ENCODE results near the gene DNM1.
A peak's percentile ranks its signal among the peaks of the same experiment; 100 is the strongest.

The DNM1 gene

GRCh38 chr9:128203024-128203706 lies at the start of gene DNM1:
Gene DNM1 (plus strand): TSS chr9:128203379. CDS start chr9:128203471, 92 bp downstream.
- DNase-seq (ENCODE audit: low spot score): peak; percentile 97

GRCh38 chr9:128153947-128154695 lies 49.1 kb upstream of the DNM1 start:
- DNase-seq (ENCODE audit: low spot score): no peak

DNA sequence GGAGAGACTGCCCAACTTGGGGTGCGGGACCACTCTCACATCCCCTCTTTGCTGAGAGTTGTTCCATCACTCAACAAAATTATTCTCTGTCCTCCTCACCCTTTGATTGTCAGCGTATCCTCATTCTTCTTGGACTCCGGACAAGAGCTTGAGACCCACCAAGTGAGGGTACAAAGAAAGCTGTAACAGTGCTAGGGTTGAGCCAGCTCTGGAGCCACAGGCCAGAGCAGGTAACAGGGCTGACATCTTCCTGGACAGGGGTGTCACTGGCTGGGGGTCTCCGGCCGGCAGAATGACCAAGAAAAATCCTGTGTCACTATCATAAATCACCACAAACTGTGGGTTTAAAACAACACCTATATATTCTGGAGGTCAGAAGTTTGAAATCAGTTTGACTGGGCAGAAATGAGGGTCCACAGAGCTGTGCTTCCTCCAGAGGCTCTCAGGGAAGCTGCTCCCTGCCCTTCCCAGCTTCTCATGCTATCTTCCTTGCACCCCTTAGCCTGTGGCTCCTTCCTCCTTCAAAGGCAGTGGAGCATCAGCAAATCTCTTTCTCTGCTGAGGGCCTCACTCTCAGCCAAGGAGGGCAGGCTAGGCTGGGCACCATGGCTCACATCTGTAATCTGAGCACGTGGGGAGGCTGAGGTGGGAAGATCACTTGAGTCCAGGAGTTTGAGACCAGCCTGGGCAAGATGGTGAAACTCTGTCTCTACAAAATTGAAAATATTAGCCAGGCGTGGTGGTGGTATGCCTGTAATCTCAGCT lies 47.3 kb upstream of the DNM1 start:
- no peak for DNase-seq (ENCODE audit: low spot score)

DNA sequence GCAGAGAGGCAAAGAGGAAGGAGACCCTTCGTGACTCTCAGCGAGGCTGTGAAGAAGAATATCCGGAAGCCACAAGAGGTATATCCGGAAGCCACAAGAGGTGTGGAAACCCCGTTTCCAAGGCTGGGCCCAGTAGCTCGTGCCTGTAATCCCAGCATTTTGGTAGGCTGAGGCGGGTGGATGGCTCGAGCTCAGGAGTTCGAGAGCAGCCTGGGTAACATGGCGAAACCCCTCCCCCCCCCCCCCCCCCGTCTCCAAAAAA lies 43.7 kb upstream of the DNM1 start:
- peak; percentile 25 for DNase-seq (ENCODE audit: low spot score)

DNA sequence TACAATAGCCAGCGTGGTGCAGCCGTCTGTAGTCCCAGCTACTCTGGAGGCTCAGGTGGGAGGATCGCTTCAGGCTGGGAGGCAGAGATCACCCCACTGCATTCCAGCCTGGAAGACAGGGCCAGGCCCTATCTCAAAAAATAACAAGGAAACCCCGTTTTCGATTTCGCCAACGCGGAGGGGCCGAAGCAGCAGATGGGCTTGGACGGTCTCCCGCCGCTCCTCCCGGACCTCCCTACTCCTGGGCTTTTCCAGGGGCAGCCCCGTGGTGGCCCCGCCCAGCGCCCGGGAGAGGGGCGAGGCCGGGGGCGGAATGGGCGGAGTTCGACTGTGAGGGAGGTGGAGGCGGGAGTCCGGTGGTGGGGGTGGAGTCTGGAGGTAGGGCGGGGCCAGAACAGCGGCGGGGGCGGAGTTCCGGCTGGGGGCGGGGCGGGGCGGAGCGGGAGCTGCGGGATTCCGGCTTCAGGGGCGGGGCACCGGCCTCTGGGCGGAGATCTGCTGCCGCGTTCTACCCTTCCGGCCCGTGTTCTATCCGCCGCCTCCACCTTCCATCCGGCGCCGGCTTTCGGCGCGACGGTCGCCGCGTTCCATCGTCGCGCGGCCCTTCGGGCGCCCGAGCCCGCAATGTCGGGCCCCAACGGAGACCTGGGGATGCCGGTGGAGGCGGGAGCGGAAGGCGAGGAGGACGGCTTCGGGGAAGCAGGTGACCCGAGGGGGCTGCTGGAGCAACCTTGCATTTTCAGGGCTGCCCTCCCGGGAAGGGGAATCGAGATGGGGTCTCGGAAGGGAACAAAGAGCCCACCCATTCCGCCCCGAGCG lies 43.2 kb upstream of the DNM1 start, which contains the start of gene BBLN:
TSS of gene BBLN (plus strand) at position 482 of the 819 bp plus-strand sequence. CDS start at position 625, 143 bp downstream.
- peak; percentile 98 for DNase-seq (ENCODE audit: low spot score)

- DNase-seq (ENCODE audit: low spot score): peak; percentile 51
These were observed 42.6 kb upstream of the DNM1 start for GRCh38 chr9:128160603-128160987.

GRCh38 chr9:128161215-128161902 lies 41.8 kb upstream of the DNM1 start:
- no peak for DNase-seq (ENCODE audit: low spot score)

DNA sequence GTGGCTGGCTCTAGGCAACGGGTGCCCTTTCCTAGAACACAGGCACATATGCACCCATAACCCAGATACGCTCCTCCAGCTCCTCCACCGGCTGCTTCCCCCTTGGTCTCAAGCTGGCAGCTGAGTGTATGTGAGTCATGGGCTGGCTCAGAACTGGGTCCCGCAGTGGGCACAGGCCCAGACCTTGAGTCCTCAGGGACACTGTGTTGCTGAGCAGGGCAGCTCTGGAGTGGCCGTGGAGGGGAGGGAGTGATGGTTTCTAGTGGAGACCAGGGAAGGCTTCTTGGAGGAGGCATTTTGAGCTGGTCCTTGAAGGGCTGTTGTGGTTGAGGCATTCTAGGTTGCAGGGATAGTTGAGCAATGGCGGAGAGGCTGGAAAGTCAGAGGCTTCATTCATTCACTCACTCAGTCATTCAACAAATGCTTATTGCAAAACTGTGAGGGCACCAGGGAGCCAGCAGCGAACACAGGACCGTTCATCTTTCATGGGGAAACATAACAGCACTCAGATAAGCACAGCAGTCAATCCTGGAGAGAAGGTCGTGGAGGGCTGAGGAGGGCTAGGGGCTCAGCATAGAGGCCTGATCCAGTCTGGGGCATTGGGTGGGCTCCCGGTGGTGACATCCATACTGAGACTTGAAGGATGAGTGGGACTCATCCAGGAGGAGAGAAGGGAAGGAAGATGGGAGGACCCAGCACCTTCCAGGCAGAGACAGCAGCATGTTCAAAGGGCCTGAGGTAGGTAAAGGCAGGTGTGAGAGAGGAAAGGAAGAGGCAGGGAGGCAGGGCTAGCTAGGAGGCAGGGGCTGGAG lies 40.8 kb upstream of the DNM1 start:
- DNase-seq (ENCODE audit: low spot score): no peak

DNA sequence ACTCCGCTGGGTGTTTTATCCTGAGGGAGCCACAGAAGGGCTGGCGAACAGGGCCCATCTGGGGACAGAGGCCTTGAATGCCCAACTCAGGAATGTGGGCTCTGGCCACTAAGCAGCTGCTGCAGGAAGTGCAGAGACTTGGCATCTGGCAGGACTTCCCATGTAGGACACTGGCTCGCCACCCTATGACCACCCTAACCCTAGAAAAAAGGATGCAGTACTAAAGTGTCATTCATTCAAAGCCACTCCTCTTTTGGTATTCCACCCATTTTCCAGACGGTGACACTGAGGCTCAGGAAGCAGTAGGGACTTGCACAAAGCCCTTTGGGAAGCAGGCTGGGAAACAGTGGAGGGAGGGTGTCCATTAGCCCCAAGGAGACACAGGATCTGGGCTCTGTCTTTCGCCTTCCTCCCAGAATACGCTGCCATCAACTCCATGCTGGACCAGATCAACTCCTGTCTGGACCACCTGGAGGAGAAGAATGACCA lies 40.1 kb upstream of the DNM1 start:
- no peak for DNase-seq (ENCODE audit: low spot score)

GRCh38 chr9:128163523-128164306 lies 39.5 kb upstream of the DNM1 start:
- DNase-seq (ENCODE audit: low spot score): no peak

GRCh38 chr9:128164307-128164885 lies 38.8 kb upstream of the DNM1 start:
- DNase-seq (ENCODE audit: low spot score): no peak

DNA sequence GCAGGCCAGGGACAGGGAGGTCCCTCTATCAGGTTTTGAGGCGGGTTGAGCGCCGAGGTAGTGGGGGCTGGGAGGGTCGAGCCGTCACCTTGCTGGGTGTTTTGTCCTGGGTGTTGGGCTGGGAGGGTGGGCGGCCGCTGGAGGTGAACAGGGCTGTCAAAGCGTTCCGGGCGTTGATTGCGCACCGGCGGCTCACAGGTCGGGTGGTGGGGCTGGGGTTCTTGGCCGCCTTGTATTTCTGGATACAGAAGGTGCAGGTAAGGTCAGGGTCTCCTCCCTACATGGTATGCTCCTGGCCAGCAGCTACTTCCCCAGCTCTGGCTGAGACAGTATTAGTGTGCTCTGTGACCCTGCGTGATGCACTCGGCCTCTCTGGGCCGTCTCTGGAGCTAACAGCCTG lies 37.0 kb upstream of the DNM1 start:
- no peak for DNase-seq (ENCODE audit: low spot score)

GRCh38 chr9:128167209-128167608 lies 36.0 kb upstream of the DNM1 start:
- DNase-seq (ENCODE audit: low spot score): no peak

- DNase-seq (ENCODE audit: low spot score): no peak
These were observed 34.4 kb upstream of the DNM1 start for GRCh38 chr9:128168731-128169308.

GRCh38 chr9:128169492-128169891 lies 33.7 kb upstream of the DNM1 start:
- DNase-seq (ENCODE audit: low spot score): no peak

GRCh38 chr9:128169925-128170324 lies 33.3 kb upstream of the DNM1 start:
- no peak for DNase-seq (ENCODE audit: low spot score)

DNA sequence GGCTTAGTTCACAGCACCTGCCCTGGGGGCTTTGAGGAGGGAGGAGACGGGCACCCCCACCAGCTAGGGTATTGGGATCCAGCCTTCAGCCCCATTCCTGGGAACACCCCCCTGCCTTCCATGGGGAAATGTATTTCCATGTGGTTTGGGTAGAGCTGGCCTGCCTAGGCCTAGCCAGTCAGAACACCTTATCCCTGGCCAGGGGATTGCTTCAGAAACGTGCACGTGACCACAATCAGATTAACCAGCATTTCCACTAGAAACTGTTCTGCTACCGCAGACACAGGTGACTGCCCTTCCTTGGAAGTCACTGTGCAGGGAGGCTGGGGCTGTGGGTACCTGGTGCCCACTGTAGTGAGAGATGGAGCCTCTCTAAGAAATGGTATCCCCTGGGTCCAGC lies 29.1 kb upstream of the DNM1 start:
- DNase-seq (ENCODE audit: low spot score): no peak

- DNase-seq (ENCODE audit: low spot score): no peak
These were observed 28.0 kb upstream of the DNM1 start for GRCh38 chr9:128175102-128175563.

DNA sequence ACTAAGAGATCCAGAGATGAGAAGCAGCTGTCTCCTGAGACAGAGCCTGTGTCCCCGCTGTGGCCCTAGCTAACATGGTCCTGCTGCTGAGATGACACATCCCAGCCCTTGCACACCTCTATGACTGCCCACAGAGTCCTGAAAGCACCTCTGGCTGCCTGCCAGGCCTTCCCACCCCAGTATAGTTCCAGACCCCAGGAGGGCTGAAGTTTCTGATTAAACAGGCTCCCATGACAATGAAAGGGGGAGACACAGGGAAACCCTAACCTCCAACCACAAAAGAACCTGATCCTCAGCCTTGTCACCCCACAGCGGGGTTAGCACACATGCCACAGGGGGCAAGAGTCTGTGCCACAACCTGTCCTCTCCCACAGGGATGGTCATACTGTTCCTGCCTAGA lies 27.5 kb upstream of the DNM1 start:
- DNase-seq (ENCODE audit: low spot score): no peak

Measured in germinal center (tissue), 1 donor.